ENCODE measurements around the gene SPART.
"Not testable (repeated sequence)": the region's sequence is repeated elsewhere in the genome, so short reads cannot be mapped to it uniquely, and the experiment has no call there.

Gene SPART

GRCh38 chr13:36352350-36352749, 6.2 kb upstream of the SPART start:
- no peak for DNase-seq

DNA sequence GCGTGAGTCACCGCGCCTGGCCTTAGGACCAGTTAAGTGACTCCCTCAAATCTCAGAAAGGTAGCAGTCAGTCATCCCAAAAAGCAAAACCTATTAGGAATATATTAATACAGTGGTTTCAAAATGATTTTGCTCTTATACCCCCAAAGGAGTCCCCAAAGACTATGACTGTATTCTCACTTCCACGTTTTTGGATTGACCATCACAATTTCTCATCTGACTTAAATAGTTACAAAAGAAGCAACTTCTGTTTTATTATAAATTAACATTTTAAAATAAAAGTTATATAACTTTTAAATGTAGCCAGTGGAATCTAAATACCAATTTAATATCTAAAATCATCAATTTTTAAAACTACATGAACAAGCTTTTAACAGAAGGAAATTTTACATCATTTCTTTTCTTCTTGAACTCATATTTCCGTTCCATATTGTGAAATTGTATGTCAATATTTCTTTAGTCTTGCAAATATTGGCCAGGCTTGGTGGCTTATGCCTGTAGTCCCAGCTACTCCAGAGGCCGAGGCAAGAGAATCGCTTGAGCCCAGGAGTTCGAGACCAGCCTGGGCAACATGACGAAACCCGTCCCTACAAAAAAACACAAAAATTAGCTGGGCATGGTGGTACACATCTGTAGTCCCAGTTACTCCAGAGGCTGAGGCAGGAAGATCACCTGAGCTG, 1.5 kb upstream of the SPART start:
- no peak for DNase-seq

- DNase-seq, result peak; percentile 61 to 64
These were observed 564 bp downstream of the SPART start for GRCh38 chr13:36345438-36346221.

- no peak for DNase-seq
These were observed 1.2 kb downstream of the SPART start for GRCh38 chr13:36344886-36345437.

DNA sequence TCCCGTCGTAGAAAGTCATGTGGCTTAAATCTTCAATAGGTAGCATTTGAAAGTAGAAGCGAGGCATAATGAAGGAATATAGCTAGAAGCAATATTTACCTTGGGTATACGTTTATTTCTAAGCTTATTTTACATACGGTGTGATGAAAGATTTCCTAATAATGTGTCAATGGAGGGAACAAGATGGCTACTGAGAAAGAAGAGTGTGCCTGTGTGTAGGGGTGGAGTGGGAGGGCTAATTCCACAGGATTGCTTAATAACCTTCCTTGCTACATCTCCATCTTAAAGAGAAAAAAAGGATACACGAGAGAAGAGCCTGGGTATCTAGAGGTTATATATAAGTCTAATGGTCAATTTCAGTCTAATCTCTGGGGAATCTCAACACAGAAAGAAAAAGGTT, 2.0 kb downstream of the SPART start:
- DNase-seq, result no peak

GRCh38 chr13:36343766-36344165, 2.4 kb downstream of the SPART start:
- DNase-seq, result no peak

DNA sequence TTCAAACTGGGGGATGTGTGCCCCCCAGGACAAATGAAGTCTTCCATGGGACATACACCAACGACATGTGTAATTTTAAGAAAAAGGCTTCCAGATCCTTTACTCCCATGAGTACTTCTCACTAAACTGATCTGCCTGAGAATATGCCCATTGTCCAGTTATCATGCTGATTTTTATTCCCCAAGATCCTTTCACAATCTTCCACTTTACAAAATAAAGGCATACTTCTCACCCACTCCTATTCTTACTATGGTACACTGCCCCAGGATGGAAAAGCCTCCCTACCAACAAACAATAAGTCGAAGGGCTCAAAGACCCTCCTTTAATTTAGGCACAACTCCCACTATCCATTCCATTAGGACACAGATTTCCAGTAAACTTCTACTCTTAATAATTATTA, 3.5 kb downstream of the SPART start:
- DNase-seq, result no peak

GRCh38 chr13:36341718-36342117, 4.5 kb downstream of the SPART start:
- DNase-seq, result no peak

GRCh38 chr13:36339600-36340155, 6.5 kb downstream of the SPART start:
- DNase-seq, result no peak

- no peak for DNase-seq
These were observed 8.1 kb downstream of the SPART start for GRCh38 chr13:36337938-36338641.

DNA sequence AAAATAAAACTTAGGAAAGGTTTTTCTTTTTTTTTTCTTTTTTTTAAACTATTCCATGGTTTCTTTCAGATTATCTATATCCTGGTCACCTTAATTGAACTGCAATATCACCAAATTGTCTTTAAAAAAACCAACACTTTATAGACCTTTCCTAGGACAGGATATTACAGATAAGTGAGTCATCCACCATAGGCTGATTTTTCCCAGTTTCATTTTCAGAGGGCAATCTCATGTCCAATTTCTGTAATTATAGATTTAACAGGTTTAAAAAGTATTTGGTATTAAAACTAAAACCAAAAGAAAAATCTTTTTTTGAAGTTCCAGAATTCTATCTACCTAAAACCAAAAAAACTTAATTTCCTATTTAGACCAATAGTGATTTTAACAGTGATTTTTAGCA, 13.2 kb downstream of the SPART start:
- no peak for DNase-seq

- DNase-seq, result not testable (repeated sequence)
These were observed 13.9 kb downstream of the SPART start for GRCh38 chr13:36332255-36332654.

GRCh38 chr13:36331280-36331679, 14.9 kb downstream of the SPART start:
- DNase-seq, result no peak

DNA sequence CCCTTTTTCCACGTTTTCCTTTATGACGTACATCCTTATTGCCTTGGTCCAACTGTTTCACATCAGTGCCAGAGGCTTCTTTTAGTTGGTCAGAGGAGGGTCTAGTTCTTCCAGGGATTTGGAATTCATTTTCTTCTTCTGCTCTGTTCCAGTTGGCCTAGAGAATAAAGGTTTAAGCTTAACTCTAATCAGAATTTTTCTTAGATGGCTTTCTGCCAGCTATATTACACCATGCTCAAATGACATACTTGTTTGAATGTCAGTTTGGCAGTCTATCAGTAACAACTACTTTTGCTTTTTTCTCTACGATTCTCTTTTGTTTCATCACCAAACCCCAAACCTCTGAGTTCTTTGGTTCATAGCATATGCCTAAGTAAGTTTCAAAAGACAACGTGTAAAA, 16.8 kb downstream of the SPART start:
- DNase-seq, result no peak

GRCh38 chr13:36328821-36329220, 17.4 kb downstream of the SPART start:
- no peak for DNase-seq

DNA sequence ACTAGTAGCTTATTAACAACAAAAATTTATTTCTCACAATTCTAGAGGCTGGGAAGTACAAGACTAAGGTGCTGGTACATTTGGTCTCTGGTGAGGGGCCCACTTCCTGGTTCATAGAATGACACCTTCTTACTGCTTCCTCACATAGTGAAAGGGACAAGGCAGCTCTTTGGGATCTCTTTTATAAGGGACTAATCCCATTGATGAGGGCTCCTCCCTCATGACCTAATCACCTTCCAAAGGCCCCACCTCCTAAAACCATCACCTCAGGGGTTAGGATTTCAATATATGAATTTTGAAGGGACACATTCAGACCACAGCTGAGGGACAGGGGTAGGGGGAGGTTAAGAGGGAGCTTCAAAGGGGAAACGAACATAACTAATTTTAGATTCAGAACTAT, 20.3 kb downstream of the SPART start:
- DNase-seq, result no peak

DNA sequence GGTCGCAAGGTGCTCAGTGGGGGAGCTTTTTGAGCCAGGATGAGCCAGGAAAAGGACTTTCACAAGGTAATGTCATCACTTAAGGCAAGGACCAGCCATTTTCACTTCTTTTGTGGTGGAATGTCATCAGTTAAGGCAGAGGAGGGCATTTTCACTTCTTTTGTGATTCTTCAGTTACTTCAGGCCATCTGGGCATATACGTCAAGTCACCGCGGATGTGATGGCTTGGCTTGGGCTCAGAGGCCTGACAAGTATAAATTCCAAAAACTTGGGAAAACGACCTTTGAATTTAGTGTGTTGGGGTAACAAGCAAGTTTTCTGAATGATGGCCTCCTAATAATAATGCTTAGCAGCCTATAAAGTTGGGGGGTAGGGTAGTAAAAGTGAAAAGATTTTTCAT, 21.3 kb downstream of the SPART start:
- not testable (repeated sequence) for DNase-seq

- DNase-seq, result no peak
These were observed 22.1 kb downstream of the SPART start for GRCh38 chr13:36323951-36324566.

- no peak for DNase-seq
These were observed 22.8 kb downstream of the SPART start for GRCh38 chr13:36323408-36323807.

- DNase-seq, result not testable (repeated sequence)
These were observed 26.4 kb downstream of the SPART start for GRCh38 chr13:36319793-36320192.

- DNase-seq, result no peak
These were observed 32.9 kb downstream of the SPART start for GRCh38 chr13:36313047-36313969.
